HG03439 (cell line): ENCODE results near the gene GADD45B.
"Not testable (repeated sequence)": the region's sequence is repeated elsewhere in the genome, so short reads cannot be mapped to it uniquely, and the experiment has no call there.

Source experiments
- ATAC-seq: cut with Tn5 transposase; IDR thresholded peaks from one replicate; pipeline ENCODE4 v1.9.1; 2021; ENCODE audit warnings: mild to moderate bottlenecking, moderate library complexity; ENCODE audit not compliant: unreplicated experiment

Gene GADD45B

GRCh38 chr19:2443785-2444182 lies 32.1 kb upstream of the GADD45B start:
- ATAC-seq, result no peak

DNA sequence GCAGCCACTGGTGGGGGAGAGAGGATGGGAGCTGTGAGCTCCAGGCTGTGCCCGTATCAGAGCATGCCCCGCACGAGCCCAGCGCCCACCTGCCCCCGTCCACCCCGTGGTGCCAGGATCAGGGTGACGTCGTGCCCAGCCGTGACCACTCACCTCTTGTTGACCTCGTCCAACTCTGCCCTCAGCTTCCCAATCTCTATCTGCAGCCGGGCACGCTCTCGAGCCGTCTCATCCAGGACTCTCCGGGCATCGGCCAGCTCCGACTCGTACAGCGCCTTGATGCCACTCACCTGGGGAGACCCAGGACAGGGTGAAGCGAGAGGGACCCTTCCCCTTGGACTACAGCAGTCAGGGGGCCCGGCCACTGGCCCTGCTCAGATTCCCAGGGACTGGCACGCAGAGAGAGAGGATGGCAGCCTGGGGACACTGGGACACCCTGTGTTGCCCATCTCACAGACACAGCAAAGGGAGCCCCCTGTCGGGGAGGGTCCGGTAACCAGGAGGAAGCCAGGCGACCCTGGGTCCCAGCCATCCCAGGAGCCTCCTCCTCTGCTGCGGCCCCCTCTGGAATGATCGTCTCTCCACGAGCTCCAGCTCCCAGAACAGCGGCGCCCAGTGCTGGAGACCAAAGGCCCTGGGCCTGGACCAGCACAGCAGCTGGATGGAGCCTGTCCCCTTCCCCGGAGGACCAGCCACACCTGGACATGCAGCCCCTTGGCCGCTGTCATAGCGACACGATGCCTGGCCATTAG lies 31.5 kb upstream of the GADD45B start:
- ATAC-seq, result no peak

DNA sequence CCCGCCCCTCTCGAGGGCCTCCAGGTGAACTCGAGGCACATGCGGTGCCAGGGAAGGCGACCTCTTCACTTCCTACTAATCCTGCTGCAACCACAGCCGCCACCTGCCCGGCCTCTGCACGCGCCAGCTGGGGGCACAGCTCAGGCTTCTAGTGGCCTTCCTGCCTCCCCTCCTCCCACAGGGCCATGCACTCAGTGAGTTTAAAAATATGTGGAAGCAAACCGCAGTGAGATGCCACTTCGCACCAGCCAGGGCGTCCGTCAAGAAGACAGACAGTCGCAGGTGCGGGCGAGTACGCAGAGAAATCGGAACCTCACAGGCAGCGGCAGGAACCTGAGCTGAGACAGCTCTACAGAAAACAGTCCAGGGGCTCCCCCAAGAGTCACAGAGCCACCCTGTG lies 29.5 kb upstream of the GADD45B start:
- no peak for ATAC-seq

DNA sequence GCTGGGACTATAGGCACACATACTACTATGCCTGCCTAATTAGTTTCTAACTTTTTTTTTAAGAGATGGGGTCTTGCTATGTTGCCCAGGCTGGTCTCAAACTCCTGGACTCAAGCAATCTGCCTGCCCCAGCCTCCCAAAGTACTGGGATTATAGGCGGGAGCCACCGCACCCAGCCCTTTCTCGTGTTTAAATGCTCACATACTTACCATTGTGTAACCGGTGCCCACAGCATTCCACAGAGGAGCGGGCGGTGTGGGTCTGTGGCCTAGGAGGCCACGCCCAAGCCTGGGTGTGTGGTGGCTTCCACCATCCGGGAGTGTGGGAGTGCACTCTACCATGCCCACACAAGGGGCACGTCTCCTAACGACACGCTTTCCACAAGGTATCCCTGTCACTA lies 26.9 kb upstream of the GADD45B start:
- ATAC-seq, result no peak

- no peak for ATAC-seq
Measured at GRCh38 chr19:2451138-2451537, 24.8 kb upstream of the GADD45B start.

DNA sequence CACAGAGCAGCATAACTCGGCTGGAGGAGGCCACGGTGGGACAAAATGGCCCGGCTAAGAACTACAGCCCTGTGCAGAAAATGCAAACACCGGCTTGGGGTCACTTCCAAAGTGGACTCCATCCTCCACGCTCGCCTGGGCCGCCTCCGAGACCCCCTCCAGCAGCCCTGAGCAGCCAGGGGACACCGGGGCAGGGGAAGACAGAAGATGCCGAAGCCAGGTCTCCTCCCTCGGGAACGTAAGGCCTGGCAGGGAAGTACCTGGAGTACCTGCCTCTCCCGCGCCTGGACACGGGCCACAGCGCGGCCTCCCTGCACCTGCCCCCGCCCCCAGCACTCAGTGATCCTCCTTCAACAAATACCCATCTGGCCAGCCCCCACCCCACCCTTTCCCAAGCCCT lies 24.2 kb upstream of the GADD45B start:
- no peak for ATAC-seq

DNA sequence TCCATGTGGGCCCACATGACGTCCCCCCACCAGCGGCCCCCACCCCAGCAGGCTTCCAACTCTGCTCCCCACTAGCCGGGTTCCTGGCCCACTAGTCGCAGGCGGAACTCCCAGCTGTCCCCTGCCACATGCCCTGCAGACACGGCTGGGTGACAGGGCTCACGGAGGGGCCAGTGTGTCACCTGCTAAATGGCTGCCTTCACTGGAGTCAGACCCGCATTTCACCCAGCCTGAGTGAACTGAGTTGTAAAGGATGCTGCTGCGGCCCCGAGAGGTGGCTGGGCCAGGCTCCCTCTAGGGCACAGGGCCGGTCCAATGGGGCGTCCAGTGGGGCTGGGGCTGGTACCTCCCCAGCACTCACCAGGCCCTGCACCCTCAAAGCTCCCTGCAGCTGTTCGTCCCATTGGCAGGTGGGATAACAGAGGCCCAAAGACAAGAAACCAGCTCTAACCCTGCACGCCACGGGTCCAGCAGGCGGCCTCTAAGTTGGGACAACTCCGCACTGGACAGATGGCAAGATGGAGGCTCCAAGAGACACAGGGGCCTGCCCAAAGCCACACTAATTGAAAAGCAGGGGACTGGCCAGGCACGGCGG lies 22.4 kb upstream of the GADD45B start:
- no peak for ATAC-seq

- ATAC-seq, result no peak
Measured at GRCh38 chr19:2454199-2454961, 21.5 kb upstream of the GADD45B start.

GRCh38 chr19:2454962-2455850 lies 20.7 kb upstream of the GADD45B start:
- ATAC-seq, result no peak

- ATAC-seq, result peak; percentile 17
Measured at GRCh38 chr19:2455851-2456570, 19.9 kb upstream of the GADD45B start.

GRCh38 chr19:2457394-2458037 lies 18.4 kb upstream of the GADD45B start:
- ATAC-seq, result no peak

- ATAC-seq, result no peak
Measured at GRCh38 chr19:2458054-2458453, 17.9 kb upstream of the GADD45B start.

DNA sequence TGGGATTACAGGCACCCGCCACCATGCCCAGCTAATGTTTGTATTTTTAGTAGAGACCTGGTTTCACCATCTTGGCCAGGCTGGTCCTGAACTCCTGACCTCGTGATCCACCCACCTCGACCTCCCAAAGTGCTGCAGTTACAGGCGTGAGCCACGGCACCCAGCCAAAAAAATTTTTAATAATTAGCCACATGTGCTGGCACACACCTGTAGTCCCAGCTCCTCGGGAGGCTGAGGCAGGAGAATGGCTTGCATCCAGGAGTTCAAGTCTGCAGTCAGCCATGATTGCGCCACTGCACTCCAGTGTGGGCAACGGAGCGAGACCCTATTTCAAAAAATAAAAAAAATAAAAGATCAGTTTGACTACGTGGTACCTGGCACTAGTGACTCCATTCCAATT lies 17.2 kb upstream of the GADD45B start:
- ATAC-seq, result not testable (repeated sequence)

- ATAC-seq, result no peak
Measured at GRCh38 chr19:2460245-2460644, 15.7 kb upstream of the GADD45B start.

GRCh38 chr19:2461751-2462634 lies 13.9 kb upstream of the GADD45B start:
- ATAC-seq, result no peak

DNA sequence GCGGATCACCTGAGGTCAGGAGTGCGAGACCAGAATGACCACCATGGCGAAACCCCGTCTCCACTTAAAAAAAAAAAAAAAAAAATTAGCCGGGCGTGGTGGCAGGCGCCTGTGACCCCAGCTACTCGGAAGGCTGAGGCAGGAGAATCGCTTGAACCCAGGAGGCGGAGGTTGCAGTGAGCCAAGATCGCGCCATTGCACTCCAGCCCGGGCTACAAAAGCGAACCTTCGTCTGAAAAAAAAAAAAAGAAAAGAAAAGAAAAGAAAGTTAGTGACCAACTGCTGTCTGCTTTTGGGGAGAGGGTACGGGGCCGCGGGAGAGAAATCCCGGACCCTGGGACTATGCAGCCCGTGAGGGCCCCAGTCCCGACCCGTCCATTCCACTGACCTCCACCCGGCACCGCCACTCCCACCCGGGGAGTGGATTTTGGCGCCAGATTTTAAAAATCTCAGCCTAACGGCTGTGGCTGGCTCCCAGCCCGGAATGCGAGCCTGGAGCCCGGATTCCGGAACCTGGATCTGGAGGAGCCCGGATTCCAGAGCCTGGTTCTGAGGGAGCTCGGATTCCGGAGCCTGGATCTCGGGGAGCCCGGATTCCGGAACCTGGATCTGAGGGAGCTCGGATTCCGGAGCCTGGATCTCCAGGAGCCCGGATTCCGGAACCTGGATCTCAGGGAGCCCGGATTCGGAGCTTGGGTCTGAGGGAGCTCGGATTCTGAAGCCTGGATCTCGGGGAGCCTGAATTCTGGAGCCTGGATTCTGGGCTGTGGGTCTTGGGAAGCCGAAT lies 13.1 kb upstream of the GADD45B start:
- no peak for ATAC-seq

GRCh38 chr19:2463694-2464093 lies 12.2 kb upstream of the GADD45B start:
- ATAC-seq, result not testable (repeated sequence)

GRCh38 chr19:2464389-2464788 lies 11.5 kb upstream of the GADD45B start:
- ATAC-seq, result no peak
